ENCODE data around the gene HDGFL3. TPM values are rescaled to one million over a fixed set of nuclear protein-coding genes. Genes with fewer than 3 reads are reported as not detected.
"Not testable (repeated sequence)": the region's sequence is repeated elsewhere in the genome, so short reads cannot be mapped to it uniquely, and the experiment has no call there.

The HDGFL3 gene
- total and polyA plus RNA-seq, 4 donors, result 64.2 to 195 (median 126) TPM

DNA sequence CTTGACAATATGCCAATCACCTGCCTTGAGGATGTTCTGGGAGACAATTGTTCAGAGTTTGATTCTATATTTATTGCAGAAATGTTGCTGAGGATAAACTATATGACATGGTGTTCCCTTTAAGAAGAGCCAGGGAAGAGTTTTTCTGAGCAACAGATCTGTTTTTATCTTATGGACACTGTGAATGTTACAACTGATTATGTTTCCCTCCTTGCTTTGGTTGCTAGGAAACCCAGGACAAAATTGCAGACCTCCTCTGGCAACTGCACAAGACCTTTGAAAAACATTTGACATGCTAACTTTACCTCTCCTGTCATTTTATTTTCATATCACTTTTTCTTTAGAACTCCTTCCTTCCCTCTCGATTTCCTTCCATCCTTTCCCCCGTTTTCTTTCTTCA is 108.3 kb downstream of the HDGFL3 start:
- Histone ChIP-seq H3K4me3 (ENCODE audit: low read depth, low read length) (no peak overlapping the region), H3K4me1 (ENCODE audit: control insufficient read depth, insufficient read depth, low read length) (no peaks in the 10 kb centered on the region), H3K27me3 (ENCODE audit: control insufficient read depth, insufficient read depth, low read length) (no peaks in the 10 kb centered on the region), H3K27ac (ENCODE audit: low read depth, low read length) (no peak overlapping the region), H3K36me3 (ENCODE audit: control insufficient read depth, insufficient read depth, low read length) (no peaks in the 10 kb centered on the region), H3K9me3 (ENCODE audit: control insufficient read depth, insufficient read depth, low read length) (peaks cover 2% of the 10 kb centered on the region)
- 50% methylated on average over 2 of the region's 2 CpGs for WGBS (ENCODE audit: insufficient coverage)
- no peak for DNase-seq (ENCODE audit: low read depth in 4 of 6, low spot score in 6 of 6)

DNA sequence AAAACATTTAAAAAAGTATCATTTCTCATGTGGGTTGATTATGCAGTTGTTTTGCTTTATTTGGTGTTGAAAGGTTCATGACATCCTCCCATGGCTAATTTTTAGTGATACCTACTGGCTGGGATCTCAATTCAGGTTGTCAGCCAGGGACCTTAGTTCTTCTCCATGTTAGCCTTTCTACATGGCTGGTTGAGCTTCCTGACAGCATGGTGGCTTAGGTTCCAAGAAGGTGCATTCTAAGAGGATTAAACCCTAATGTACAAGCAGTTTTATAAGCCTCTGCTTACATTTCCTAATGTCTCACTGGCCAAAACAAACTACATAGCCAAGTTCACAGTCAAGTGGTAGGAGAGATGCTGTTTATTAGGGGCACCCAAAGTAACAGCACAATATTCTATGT is 109.5 kb downstream of the HDGFL3 start:
- H3K36me3 ChIP-seq (ENCODE audit: control insufficient read depth, insufficient read depth, low read length), result no peaks in the 10 kb centered on the region
- H3K27ac ChIP-seq (ENCODE audit: low read depth, low read length), result no peak overlapping the region
- no peak overlapping the region for H3K4me3 ChIP-seq (ENCODE audit: low read depth, low read length)
- no peak for DNase-seq (ENCODE audit: low read depth in 4 of 6, low spot score in 6 of 6)
- no peaks in the 10 kb centered on the region for H3K4me1 ChIP-seq (ENCODE audit: control insufficient read depth, insufficient read depth, low read length)
- H3K9me3 ChIP-seq (ENCODE audit: control insufficient read depth, insufficient read depth, low read length), result peaks cover 2% of the 10 kb centered on the region
- H3K27me3 ChIP-seq (ENCODE audit: control insufficient read depth, insufficient read depth, low read length), result no peaks in the 10 kb centered on the region

DNA sequence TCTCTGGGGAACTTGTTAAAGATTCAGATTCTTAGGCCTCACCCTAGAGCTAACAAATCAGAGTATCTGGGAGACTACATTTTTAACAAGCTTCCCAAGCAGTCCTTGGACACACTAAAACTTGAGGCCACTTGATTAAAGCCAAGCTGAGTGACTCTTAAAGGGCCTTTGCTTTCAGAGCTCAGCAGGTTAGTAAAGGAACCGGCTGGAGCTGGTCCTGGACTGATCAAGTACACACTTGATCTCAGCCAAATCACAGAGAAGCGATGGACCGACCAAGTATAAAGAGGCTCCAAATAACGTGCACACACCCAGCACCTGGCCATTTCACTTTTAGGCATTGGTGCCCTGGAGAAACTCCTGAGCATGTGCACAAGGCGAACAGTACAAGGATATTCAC is 113.0 kb downstream of the HDGFL3 start:
- Histone ChIP-seq H3K36me3 (ENCODE audit: control insufficient read depth, insufficient read depth, low read length) (no peaks in the 10 kb centered on the region), H3K9me3 (ENCODE audit: control insufficient read depth, insufficient read depth, low read length) (peaks cover 2% of the 10 kb centered on the region), H3K27ac (ENCODE audit: low read depth, low read length) (no peak overlapping the region), H3K27me3 (ENCODE audit: control insufficient read depth, insufficient read depth, low read length) (no peaks in the 10 kb centered on the region), H3K4me1 (ENCODE audit: control insufficient read depth, insufficient read depth, low read length) (no peaks in the 10 kb centered on the region), H3K4me3 (ENCODE audit: low read depth, low read length) (no peak overlapping the region)
- DNase-seq (ENCODE audit: low read depth in 4 of 6, low spot score in 6 of 6), result no peak
- 93% methylated on average over 4 of the region's 5 CpGs for WGBS (ENCODE audit: insufficient coverage)

DNA sequence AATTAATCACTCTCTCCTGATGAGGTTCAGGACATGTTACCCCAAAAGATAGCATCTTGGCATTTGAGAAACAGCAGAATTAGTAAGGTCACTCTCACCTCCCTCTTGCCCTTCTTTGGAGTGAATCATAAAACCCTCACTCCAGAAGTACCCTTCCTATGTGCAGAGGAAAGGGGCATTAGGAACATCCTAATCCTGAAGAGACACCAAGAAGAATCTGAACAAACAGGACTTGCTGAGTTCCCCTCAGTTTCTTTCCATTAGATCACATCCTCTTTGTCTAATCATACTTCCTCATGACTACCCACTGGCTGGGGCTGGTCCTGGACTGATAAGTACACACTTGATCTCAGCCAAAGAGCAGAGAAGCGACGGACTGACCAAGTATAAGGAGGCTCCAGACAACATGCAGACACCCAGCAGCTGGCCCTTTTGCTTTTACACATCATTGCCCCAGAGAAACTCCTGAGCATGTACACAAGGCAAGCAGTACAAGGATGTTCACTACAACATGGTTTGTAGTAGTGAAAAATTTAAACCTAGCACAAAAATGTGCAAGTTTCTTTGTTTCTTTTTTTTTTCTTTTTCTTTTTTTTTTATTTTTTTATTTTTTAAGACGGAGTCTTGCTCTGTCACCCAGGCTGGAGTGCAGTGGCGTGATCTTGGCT is 115.2 kb downstream of the HDGFL3 start:
- DNase-seq (ENCODE audit: low read depth in 4 of 6, low spot score in 6 of 6), result peak in 1 of 6 donors; percentile 14
- no peaks in the 10 kb centered on the region for H3K36me3 ChIP-seq (ENCODE audit: control insufficient read depth, insufficient read depth, low read length)
- no peaks in the 10 kb centered on the region for H3K4me1 ChIP-seq (ENCODE audit: control insufficient read depth, insufficient read depth, low read length)
- no peak overlapping the region for H3K27ac ChIP-seq (ENCODE audit: low read depth, low read length)
- H3K27me3 ChIP-seq (ENCODE audit: control insufficient read depth, insufficient read depth, low read length), result no peaks in the 10 kb centered on the region
- H3K9me3 ChIP-seq (ENCODE audit: control insufficient read depth, insufficient read depth, low read length), result no peaks in the 10 kb centered on the region
- 69% methylated on average over 3 of the region's 4 CpGs for WGBS (ENCODE audit: insufficient coverage)
- H3K4me3 ChIP-seq (ENCODE audit: low read depth, low read length), result no peak overlapping the region

DNA sequence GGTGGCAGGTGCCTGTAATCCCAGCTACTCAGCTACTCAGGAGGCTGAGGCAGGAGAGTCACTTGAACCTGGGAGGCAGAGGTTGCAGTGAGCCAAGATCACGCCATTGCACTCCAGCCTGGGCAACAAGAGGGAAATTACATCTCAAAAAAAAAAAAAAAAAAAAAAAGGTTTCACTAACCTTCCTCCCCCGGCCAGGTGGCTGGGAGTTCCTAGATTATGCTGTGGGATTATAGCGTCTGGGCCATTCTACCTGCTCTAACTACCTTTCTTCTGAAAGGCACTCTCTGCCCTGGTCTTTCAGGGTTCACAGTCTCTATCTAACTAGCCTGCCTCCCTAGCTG is 115.7 kb downstream of the HDGFL3 start:
- 100% methylated on average over 1 of the region's 3 CpGs for WGBS (ENCODE audit: insufficient coverage)
- H3K36me3 ChIP-seq (ENCODE audit: control insufficient read depth, insufficient read depth, low read length); H3K4me3 ChIP-seq (ENCODE audit: low read depth, low read length); H3K27me3 ChIP-seq (ENCODE audit: control insufficient read depth, insufficient read depth, low read length); H3K27ac ChIP-seq (ENCODE audit: low read depth, low read length); DNase-seq (ENCODE audit: low read depth in 4 of 6, low spot score in 6 of 6); H3K4me1 ChIP-seq (ENCODE audit: control insufficient read depth, insufficient read depth, low read length); H3K9me3 ChIP-seq (ENCODE audit: control insufficient read depth, insufficient read depth, low read length): not testable (repeated sequence)

DNA sequence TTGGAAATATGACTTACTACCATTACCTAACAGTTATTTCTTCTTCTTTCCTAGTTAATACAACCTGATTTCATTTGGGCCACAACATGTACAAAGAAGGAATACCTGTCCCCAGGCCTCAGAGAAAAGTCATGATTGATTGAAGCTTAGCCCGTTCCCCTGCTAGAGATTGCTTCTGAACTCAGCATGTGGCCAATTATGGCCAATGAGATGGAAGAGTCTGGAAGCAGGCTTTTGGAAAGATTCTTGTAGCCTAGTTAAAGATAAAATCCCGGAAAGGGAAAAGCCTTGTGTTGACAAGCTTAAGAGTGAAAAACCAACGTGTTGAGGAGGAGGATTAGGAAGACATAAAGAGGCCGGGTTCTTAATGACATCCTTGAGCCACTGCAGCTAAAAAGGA is 117.2 kb downstream of the HDGFL3 start:
- 34% methylated on average over 3 of the region's 4 CpGs for WGBS (ENCODE audit: insufficient coverage)
- H3K4me3 ChIP-seq (ENCODE audit: low read depth, low read length), result no peak overlapping the region
- no peak overlapping the region for H3K27ac ChIP-seq (ENCODE audit: low read depth, low read length)
- H3K4me1 ChIP-seq (ENCODE audit: control insufficient read depth, insufficient read depth, low read length), result no peaks in the 10 kb centered on the region
- peak in 1 of 6 donors; percentile 15 for DNase-seq (ENCODE audit: low read depth in 4 of 6, low spot score in 6 of 6)
- no peaks in the 10 kb centered on the region for H3K9me3 ChIP-seq (ENCODE audit: control insufficient read depth, insufficient read depth, low read length)
- no peaks in the 10 kb centered on the region for H3K36me3 ChIP-seq (ENCODE audit: control insufficient read depth, insufficient read depth, low read length)
- no peaks in the 10 kb centered on the region for H3K27me3 ChIP-seq (ENCODE audit: control insufficient read depth, insufficient read depth, low read length)

DNA sequence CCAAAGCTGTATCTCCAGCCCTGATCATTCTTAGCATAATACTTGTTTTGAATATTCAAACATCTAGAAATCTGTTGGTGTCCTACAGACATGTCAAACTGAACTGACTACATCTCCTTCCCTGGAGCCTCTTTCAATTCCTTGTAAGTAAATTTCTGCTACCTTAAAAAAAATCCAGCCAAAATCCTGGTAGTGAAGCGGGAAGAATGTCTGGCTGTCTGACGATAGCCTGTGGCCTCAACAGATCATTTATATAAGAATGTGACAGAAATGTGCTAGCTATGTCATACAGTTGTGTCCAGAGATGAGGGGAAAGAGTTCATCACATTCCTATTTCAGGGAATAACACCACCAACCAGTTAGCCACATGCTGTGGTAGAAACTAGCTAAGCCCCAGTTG is 118.7 kb downstream of the HDGFL3 start:
- DNase-seq (ENCODE audit: low read depth in 4 of 6, low spot score in 6 of 6), result no peak
- no peaks in the 10 kb centered on the region for H3K4me1 ChIP-seq (ENCODE audit: control insufficient read depth, insufficient read depth, low read length)
- no CpG with 5 or more reads among the region's 2 CpGs for WGBS (ENCODE audit: insufficient coverage)
- no peak overlapping the region for H3K27ac ChIP-seq (ENCODE audit: low read depth, low read length)
- H3K36me3 ChIP-seq (ENCODE audit: control insufficient read depth, insufficient read depth, low read length), result no peaks in the 10 kb centered on the region
- no peaks in the 10 kb centered on the region for H3K27me3 ChIP-seq (ENCODE audit: control insufficient read depth, insufficient read depth, low read length)
- no peak overlapping the region for H3K4me3 ChIP-seq (ENCODE audit: low read depth, low read length)
- no peaks in the 10 kb centered on the region for H3K9me3 ChIP-seq (ENCODE audit: control insufficient read depth, insufficient read depth, low read length)

DNA sequence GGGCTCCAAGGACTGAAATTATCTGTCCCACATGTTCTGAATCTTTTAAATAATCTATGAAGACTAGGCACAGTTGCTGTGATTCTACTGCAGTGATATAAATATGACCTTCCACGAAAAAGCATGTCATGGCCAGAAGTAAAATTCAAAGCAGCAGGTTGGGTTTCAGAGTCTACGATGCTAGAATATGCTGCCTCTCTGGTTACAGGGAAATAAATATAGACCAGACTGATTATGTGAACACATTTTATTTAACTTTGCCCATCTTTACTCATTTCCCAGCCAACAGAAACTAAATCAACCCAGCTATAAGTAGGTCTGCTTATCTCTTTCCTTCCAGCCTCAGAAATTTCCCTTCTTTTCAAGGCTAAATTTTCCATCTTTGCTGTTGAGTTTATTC is 120.0 kb downstream of the HDGFL3 start:
- peak in 1 of 6 donors; percentile 70 for DNase-seq (ENCODE audit: low read depth in 4 of 6, low spot score in 6 of 6)
- Histone ChIP-seq H3K4me3 (ENCODE audit: low read depth, low read length) (no peak overlapping the region), H3K36me3 (ENCODE audit: control insufficient read depth, insufficient read depth, low read length) (no peaks in the 10 kb centered on the region), H3K27ac (ENCODE audit: low read depth, low read length) (no peak overlapping the region), H3K4me1 (ENCODE audit: control insufficient read depth, insufficient read depth, low read length) (no peaks in the 10 kb centered on the region), H3K27me3 (ENCODE audit: control insufficient read depth, insufficient read depth, low read length) (no peaks in the 10 kb centered on the region), H3K9me3 (ENCODE audit: control insufficient read depth, insufficient read depth, low read length) (no peaks in the 10 kb centered on the region)
- no CpG with 5 or more reads among the region's 2 CpGs for WGBS (ENCODE audit: insufficient coverage)

DNA sequence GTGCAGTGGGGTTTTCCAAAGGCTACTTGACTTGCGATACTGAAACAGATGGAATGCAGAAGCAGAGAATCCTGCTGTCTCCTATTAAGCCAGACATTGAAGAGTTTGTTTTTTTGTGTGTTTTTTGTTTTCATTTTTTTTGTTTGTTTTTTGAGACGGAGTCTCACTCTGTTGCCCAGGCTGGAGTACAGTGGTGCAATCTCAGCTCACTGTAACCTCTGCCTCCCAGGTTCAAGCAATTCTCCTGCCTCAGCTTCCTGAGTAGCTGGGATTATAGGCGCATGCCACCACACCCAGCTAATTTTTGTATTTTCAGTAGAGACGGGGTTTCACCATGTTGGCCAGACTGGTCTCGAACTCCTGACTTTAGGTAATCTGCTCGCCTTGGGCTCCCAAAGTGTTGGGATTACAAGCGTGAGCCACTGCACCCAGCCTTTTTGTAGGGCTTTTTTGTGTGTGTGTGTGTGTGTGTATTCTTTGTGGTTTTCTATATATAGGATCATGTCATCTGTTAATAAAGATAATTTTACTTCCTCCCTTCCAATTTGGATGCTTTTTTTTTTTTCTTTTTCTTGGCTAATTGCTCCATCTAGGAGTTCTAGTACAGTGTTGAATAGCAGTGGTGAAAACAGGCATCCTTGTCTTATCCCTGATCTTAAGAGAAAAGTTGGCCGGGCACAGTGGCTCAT is 121.6 kb downstream of the HDGFL3 start:
- 100% methylated on average over 2 of the region's 8 CpGs for WGBS (ENCODE audit: insufficient coverage)
- not testable (repeated sequence) for H3K4me1 ChIP-seq (ENCODE audit: control insufficient read depth, insufficient read depth, low read length); H3K36me3 ChIP-seq (ENCODE audit: control insufficient read depth, insufficient read depth, low read length); H3K27me3 ChIP-seq (ENCODE audit: control insufficient read depth, insufficient read depth, low read length); H3K9me3 ChIP-seq (ENCODE audit: control insufficient read depth, insufficient read depth, low read length); DNase-seq (ENCODE audit: low read depth in 4 of 6, low spot score in 6 of 6); H3K4me3 ChIP-seq (ENCODE audit: low read depth, low read length); H3K27ac ChIP-seq (ENCODE audit: low read depth, low read length)

DNA sequence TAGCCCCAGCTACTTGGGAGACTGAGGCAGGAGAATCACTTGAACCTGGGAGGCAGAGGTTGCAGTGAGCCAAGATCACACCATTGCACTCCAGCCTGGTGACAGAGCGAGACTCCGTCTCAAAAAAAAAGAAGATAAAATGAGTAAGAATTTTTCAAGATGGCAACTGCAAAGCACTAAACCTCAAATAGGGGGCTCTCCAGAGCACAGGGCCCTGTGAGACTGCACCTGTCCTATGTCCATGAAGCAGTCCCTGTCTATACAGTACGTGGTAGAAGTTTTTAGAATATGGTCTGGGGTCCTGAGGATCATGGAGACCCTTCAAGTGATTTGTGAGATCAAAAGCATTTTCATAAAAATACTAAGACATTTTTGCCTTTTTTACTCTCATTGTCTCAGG is 122.2 kb downstream of the HDGFL3 start:
- WGBS (ENCODE audit: insufficient coverage), result no CpG with 5 or more reads among the region's 3 CpGs
- H3K36me3 ChIP-seq (ENCODE audit: control insufficient read depth, insufficient read depth, low read length); H3K9me3 ChIP-seq (ENCODE audit: control insufficient read depth, insufficient read depth, low read length); DNase-seq (ENCODE audit: low read depth in 4 of 6, low spot score in 6 of 6); H3K4me1 ChIP-seq (ENCODE audit: control insufficient read depth, insufficient read depth, low read length); H3K27ac ChIP-seq (ENCODE audit: low read depth, low read length); H3K27me3 ChIP-seq (ENCODE audit: control insufficient read depth, insufficient read depth, low read length); H3K4me3 ChIP-seq (ENCODE audit: low read depth, low read length): not testable (repeated sequence)

All from spinal cord (tissue), 10 donors.